NCI-H1436 (cell line): ENCODE results near the gene RNF157.
"Not testable (repeated sequence)": the region's sequence is repeated elsewhere in the genome, so short reads cannot be mapped to it uniquely, and the experiment has no call there.

ENCODE experiments used
- DNase-seq: peaks from one replicate; lab custom pipeline; 2025; lab: John Stamatoyannopoulos, UW

The RNF157 gene

DNA sequence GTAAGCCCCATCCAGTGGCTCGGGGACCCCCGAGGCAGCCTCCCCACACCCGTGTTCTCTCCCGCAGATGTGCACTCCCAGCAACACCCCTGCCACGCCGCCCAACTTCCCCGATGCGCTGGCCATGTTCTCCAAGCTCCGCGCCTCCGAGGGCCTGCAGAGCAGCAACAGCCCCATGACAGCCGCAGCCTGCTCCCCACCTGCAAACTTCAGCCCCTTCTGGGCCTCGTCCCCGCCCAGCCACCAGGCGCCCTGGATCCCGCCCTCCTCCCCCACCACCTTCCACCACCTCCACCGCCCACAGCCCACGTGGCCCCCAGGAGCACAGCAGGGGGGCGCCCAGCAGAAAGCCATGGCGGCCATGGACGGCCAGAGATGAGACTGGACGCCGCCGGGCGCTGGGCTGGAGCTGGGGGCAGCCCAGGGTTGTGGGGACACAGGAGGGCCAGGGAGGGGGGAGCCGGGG is 29.9 kb upstream of the RNF157 start:
- no peak for DNase-seq

DNA sequence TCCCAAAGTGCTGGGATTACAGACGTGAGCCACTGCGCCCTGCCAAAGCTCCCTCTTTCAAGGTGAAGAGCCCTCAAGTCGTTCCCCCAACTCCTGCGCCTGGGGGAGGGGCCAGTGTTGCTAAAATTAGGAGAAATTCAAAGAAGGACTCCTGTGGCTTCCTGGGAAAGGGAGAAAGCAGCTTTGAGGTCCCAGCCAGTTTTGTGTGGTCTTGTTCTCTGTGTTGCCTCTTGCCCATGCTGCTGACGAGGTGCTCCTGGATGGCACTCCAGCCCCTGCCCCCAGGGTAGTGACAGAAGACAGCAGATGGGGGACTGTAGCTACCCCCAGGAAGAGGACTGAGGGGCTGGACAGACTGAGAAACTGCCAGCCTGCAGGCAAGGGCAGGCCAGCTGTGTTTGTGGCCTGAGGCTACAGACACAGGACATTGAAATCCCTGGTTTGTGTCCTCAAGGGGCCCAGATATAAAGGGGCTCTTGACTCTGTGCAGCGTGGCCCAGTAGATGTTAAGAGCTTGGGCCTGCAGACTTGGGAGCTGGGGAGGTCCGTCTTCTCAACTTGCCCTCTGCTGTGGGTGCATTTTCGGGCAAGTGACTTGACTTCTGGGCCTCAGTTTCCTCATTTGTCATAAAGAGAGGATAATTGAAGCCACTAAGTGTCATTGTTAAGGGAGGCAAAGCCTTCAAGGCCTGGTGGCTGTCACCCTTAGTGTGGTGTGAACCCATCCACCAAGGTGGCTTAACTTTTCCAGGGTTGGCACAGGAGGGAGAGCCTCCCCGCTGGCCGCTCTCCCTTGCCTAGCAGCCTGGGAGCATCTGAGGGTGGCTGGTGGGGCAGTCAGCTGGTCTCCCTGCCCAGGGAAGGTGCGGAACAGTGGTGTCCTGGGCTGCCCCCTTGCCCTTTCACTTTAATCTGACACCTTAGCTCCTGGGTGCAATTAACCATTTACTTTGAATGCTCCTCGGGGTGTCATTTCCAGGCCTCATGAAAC is 29.0 kb upstream of the RNF157 start:
- no peak for DNase-seq

DNA sequence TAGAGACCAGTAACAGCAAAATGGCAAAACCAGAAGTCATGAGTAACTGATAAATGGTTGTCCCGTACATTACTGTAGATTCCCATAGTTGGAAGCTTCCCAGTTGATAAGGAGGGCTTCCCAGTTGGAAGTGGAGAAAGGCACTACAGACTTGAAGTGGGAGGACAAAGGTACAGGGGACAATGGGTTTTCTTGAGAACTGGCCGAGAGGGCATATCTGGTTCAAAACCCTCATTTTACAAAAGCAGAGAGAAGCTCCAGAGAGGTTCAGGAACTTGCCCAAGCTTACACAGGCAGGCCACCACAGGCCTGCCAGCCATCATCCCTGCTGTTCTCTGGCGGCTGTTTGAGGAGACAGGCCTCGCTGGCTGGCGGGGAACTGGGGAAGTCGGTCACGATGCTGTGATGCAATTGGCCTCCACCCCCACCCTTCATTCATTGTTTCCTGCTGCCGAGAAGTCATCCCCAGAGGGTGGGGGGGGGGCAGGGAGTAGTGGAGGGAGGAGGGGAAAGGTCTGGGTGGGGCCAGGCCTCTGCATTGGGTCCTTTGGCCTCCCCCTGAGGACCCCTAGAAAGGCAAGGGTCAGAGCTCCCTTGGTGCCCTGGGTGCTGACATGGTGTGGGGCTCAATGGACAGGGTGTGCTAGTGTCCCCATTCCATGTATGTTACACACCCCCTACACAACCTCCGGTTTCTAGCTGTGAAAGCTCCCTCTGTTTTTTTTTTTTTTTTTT is 27.9 kb upstream of the RNF157 start:
- DNase-seq = no peak

DNA sequence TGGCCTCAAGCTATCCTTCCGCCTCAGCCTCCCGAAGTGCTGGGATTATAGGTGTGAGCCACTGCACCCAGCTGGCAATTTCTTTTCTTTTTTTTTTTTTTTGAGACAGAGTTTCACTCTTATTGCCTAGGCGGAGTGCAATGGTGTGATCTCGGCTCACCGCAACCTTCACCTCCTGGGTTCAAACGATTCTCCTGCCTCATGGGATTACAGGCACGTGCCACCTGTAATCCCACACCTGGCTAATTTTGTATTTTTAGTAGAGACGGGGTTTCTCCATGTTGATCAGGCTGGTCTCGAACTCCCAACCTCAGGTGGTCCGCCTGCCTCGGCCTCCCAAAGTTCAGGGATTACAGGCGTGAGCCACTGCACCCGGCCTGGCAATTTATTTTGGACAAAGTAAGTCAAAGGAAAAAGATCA is 27.3 kb upstream of the RNF157 start:
- DNase-seq = not testable (repeated sequence)

DNA sequence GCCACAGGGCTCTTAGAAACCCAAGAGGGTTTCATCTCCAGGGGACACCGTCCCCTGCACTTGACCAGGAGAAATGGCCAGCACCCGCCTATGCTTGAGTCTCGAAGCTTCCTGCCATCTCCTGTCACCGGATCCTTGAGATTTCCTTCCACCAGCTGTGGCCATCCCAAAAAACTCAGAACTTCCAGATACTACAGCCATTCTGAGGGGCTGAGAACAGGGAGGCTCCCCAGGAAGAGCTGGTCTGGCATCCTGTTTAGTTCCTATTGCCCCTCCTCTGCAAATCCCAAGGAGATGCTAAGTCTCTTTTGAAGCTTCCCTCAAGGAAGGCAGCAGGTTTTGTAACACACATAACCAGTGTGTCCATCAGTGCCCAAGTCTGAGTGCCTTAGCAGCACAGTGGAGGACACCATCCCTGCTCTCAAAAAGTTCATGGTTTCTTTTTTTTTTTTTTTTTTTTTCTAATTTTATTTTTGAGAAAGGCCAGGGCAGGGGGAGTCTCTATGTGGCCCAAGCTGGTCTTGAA is 26.8 kb upstream of the RNF157 start:
- no peak for DNase-seq

DNA sequence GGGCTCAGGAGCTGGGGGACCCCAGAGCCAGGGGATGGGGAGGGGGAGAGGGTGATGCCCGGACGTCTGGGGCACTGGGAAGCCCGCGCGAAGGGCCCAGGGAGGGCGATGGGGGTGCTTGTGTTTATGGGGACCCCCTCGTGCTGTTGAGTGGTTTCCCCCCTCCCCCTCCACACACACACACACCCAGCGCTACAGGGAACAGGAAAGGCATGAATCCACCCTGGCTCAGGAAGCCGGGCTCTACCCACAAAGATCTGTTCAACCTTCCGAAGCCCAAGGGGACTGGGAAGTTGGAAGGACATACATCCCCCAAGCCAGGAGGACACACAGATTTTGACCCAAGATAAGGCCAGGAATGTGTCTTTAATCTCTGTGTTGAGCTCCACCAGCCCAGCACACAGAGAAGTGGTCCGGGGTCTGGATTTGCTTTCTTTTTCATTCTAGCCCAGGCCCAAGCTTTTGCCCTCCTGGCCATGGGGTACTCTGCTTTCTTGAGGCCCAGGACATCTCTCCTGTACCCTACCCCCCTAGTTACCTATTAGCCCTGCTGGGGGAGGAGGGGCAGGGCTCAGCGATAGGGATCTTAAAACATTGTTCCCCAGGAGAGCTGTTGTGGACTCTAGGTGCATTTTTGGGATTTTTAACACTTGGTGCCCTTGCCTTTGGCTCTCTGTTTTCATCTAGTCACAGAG is 26.1 kb upstream of the RNF157 start:
- no peak for DNase-seq

DNA sequence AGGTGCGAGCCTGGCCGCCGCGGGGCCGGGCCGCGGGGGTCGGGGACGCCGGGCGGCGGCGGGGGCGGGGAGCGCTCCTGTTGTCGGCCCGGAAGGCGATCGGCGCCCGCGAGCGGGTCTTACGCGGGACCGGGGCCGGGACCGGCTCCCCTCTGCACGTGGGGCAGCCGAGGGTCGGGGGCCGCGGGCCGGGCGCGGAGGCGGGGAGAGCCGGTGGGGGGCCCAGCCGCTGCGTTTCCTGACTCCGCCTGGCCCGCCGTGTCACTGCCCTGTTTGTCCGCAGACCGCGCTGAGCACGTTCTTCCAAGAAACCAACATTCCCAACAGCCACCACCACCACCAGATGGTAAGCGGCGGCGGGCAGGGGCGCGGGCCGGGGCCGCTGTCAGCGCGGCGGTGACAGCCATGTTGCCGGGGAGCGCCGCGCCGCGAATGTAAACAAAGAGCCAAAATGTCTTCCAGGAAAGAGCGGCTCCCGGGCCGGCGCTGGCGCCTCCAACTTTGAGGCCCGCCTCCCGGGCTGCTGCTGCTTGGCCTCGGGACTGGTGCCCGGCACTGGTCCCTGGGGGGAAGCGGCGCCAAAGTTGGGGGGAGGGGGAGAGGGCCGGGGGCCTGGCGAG is 25.4 kb upstream of the RNF157 start:
- no peak for DNase-seq

DNA sequence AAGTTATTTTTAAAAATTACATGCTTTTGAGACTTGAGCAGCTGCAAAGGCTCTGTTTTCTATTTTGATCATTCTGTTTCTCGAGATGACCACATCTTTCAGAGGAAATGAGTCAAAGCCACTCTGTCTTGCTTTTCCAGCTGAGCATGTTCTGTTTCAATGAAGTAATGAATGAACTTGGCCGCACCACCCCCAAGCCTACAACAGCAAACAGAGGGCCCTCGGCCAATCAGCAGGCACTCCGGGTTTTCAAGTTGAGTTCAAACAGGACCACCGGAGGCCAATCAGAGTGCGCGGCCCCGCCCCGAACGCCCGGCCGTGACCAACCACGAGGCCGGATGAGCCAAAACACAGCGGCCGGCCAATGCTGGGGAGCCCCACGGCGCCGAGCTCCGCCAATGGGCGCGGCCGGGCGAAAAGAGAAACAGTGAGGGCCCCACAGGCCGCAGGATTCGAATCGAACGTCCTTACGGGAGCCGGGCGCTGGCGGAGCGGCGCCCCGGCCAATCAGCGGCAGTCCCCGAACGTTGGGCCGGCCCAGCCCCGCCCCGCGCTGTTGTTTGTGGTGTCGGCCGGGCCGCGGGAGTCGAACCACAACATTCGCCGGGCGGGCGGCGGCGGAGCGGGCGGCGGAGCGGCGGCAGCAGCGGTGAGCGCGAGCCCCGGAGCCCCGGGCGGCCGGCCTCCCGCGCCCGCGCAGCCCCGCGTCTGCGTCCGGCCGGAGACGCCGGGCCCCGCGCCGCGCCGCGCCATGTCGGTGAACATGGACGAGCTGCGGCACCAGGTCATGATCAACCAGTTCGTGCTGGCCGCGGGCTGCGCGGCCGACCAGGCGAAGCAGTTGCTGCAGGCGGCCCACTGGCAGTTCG is 24.7 kb upstream of the RNF157 start, which contains the start of gene UBALD2:
TSS of gene UBALD2 (plus strand) at position 594 of the 869 bp plus-strand sequence. CDS start at position 752, 158 bp downstream.
- DNase-seq = peak; percentile 99

DNA sequence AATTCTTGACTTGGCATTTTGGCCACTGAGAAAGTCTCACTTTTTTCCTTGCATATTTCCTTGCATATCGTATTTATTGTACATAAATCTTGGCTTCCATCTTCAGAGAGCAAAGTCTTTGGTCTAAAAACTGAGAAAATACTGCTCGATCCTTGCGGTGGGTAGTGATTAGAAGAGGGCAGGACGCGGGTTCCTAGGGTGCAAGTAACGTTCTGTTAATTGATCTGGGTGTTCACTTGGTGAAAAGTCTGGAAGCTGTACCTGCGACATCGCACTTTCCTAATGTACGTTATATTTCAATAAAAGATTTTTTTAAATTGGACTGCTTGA is 24.1 kb upstream of the RNF157 start:
- no peak for DNase-seq

DNA sequence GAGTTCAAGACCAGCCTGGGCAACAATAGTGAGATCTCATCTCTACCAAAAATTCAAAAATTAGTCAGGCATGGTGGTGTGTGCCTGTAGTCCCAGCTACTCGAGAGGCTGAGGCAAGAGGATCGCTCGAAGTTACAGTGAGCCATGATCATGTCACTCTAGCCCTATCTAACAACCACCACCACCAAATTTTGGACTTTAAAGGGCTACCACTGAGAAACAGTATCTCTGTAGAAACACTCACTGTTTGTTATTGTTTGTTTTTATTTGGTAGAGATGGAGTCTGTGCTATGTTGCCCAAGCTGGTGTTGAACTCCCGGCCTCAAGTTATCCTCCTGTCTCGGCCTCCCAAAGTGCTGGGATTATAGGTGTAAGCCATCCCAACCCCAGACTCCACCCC is 23.6 kb upstream of the RNF157 start:
- DNase-seq = no peak

DNA sequence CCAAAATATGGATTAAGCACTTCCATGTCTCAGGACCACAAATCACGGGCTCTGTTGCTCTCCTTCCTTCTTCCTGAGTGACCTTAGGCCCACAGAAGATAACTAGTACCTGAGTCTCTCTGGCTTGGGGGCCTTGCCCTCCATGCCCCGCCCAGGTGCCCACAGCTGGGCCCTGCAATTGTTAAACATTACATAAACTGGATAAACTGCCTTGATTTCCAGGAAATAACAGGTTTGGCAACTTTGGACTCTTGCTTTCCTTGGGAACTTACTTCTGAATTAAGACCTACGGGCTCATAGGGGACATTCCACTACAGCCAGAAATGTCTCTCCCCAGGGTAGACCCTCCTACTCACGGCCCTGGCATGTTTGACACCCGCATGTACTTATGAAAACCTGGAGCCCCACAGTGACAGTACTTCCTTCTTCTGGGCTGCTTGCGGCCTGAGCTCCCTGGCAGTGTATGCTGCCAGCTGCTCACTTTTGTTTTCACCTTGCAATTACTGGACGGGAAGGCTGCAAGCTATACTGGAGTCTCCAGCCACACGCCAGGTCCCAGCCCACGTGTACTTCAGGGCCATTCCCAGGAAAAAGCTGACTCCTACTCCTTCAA is 22.5 kb upstream of the RNF157 start:
- no peak for DNase-seq

DNA sequence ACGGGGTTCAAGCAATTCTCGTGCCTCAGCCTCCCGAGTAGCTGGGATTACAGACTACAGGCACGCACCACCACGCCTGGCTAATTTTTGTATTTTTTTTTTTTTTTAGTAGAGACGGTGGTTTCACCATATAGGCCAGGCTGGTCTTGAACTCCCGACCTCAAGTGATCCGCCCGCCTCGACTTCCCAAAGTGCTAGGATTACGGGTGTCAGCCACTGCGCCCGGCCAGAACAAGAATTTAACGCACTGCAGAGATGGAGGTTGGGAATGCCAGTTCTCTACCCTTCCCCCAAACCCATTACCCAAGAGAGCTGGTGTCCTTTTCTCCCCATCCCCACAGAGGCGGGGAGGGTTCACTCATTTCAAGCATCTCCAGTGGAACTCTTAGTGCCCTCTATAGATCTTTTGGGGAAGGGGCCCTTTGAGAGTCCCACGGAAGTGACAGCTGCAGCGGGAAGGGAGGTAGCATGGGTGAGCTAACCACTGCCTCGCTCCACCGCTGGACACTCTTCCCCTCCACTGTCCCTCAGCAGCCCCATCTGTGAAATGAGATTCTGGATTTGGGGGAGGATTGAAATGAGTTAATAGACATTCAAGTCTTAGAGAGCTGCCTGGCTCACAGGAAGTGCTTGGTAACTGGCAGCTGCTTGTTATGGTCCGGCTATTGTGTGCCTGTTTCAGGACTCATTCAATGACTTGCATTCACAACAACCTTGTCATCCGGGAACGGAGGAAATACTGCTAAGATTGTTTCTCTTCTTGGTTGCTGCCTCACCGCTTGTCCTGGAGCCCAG is 21.3 kb upstream of the RNF157 start:
- DNase-seq = peak; percentile 36

DNA sequence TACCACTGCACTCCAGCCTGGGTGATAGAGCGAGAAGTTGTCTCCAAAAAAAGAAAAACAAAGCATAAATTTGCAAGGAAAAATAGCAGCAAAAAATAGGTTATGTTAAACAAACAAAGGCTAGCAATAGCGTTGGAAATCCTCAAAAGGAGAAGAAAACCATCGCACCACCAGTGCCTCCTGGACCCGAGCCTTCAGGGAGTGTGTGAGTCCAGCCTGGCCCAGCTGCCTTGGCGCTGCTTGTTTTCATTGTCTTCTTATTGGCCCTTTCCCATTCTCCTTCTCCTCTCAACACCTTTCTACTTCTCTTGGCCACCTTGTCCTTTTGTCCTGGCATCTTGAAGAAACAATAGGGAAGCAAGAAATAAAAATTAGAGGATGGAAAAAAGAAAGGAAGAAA is 20.4 kb upstream of the RNF157 start:
- no peak for DNase-seq

DNA sequence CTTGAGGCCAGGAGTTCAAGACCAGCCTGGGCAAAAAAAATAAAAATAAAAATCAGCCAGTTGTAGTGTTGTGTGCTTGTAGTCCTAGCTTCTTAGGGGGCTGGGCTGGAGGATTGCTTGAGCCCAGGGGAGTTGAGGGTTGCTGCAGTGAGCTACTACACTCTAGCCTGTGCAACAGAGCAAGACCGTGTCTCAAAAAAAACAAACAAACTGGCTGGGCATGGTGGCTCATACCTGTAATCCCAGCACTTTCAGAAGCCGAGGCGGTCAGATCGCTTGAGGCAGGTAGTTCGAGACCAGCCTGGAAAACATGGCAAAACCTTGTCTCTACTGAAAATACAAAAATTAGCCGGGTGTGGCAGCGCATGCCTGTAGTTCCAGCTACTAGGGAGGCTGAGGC is 19.9 kb upstream of the RNF157 start:
- no peak for DNase-seq

DNA sequence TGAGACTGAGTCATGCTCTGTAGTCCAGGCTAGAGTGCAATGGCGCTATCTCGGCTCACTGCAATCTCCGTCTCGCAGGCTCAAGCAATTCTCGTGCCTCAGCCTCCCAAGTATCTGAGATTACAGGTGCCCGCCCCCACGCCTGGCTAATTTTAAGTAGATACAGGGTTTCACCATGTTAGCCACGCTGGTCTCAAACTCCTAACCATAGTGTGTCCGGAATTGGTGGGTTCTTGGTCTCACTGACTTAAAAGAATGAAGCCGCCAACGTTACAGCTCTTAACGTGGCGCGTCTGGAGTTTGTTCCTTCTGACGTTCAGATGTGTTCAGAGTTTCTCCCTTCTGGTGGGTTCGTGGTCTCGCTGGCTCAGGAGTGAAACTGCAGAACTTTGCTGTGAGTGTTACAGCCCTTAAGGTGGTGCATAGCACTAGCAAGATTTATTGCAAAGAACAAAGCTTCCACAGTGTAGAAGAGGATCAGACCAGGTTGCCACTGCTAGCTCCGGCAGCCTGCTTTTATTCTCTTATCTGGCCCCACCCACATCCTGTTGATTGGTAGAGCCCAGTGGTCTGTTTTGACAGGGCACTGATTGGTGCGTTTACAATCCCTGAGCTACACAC is 16.2 kb upstream of the RNF157 start:
- DNase-seq = not testable (repeated sequence)

DNA sequence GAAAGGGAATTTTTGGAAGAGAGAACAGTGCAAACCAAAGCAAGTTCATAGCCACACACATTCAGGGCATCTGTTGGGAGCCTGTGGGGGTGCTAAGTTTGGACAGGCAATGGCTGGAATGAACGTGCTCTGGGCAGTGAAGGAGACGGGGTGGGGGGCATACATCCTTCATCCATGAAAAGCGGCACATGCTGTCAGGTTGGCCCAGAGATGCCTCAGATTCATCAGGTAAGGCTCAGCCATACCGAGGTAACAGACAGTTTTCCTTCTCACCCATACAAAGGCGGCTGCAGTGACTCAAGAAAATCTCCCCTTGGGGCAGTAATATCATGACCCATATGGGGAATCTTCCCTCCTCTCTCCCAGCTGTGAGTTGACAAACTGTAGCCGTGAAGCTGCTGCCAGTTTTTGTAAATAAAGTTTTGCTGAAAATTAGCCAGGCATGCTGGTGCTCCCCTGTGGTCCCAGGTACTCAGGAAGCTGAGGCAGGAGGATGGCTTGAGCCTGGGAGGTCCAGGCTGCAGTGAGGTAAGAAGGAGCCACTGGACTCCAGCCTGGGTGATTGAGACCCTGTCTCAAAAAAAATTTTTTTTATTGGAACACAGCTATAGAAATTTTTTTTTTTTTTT is 15.6 kb upstream of the RNF157 start:
- DNase-seq = no peak

DNA sequence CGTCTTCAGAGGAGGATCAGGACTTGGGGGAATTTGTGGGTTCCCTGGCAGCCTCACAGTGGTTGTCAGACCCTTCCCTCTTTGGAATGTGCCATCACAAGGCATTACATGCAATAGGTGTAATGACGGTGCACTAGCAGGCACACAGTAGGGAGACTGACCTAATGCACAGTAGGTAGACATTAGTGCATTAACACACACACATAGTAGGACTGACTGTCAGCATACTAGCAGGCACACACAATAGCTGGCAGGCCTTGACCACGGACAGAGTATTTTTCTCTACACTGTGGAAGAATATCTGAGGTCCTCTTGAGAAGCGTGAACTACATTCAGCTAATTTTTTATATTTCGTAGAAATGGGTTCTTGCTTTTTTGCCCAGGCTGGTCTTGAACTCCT is 14.0 kb upstream of the RNF157 start:
- no peak for DNase-seq

DNA sequence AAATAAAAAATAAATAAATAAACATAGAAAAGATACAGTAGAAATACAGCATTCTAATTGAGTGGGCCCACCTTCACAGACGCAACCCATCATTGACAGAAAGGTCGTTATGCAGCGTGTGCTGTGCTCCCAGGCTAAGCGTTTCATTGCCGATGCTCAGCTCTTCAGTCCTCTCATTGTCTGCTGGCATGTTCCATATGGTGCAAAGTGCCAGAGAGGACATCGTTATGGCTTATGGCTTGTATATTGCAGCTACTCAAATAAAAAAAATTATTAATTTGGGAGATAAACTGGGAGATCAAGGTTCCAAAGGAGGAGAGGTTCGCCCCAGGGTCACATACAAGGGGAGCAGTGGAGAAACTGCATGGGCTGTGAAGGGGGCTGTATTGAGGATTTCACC is 13.5 kb upstream of the RNF157 start:
- no peak for DNase-seq
